Lung (tissue), 12 donors: ENCODE measurements around the gene DLG1. TPM values are rescaled to one million over a fixed set of nuclear protein-coding genes. Genes with fewer than 3 reads are reported as not detected.

ENCODE experiments used
- ATAC-seq: fragments of 200-7000 bp; cut with Tn5 transposase; one replicate; pipeline ENCODE4 v1.9.1; 2020; ENCODE audit warnings: moderate number of reproducible peaks; ENCODE audit not compliant: insufficient read depth, low FRiP score
- DNase-seq, 3 donors: peaks; one replicate each; pipeline ENCODE4 v3.0.0-alpha.2; 2013 to 2017
- H3K27ac ChIP-seq, 2 donors: one replicate each; pipeline ENCODE4 v1.5.1; 2013; ENCODE audit warnings: mild to moderate bottlenecking in 2 of 2, moderate library complexity in 2 of 2, control low read depth in 1 of 2, inconsistent platforms in 1 of 2, low read depth in 1 of 2, low read length in 1 of 2
- H3K27me3 ChIP-seq, 3 donors: one replicate each; pipeline ENCODE4 v1.5.1; 2013; ENCODE audit warnings: low read length in 2 of 3; ENCODE audit not compliant: control insufficient read depth in 3 of 3, insufficient read depth in 3 of 3
- H3K36me3 ChIP-seq, 4 donors: one replicate each; pipeline ENCODE4 v1.5.1; 2013; ENCODE audit warnings: low read length in 4 of 4, mild to moderate bottlenecking in 1 of 4, moderate library complexity in 1 of 4; ENCODE audit not compliant: control insufficient read depth in 4 of 4, insufficient read depth in 4 of 4
- H3K4me1 ChIP-seq, 5 donors: one replicate each; pipeline ENCODE4 v1.5.1; 2013; ENCODE audit warnings: low read length in 5 of 5, mild to moderate bottlenecking in 2 of 5, moderate library complexity in 1 of 5; ENCODE audit not compliant: control insufficient read depth in 5 of 5, insufficient read depth in 5 of 5
- H3K4me3 ChIP-seq: one replicate; pipeline ENCODE4 v1.5.1; 2013; ENCODE audit warnings: mild to moderate bottlenecking, control low read depth, moderate library complexity
- H3K9ac ChIP-seq, 2 donors: one replicate each; pipeline ENCODE4 v1.5.1; 2013; ENCODE audit warnings: low read length in 2 of 2, control low read depth in 1 of 2; ENCODE audit not compliant: insufficient read depth in 1 of 2
- H3K9me3 ChIP-seq, 4 donors: one replicate each; pipeline ENCODE4 v1.5.1; 2013; ENCODE audit warnings: low read length in 3 of 4, mild to moderate bottlenecking in 1 of 4, moderate library complexity in 1 of 4; ENCODE audit not compliant: control insufficient read depth in 4 of 4, insufficient read depth in 3 of 4
- CTCF ChIP-seq: IDR thresholded peaks from 2 replicates; pipeline ENCODE4 v1.5.1; 2012; ENCODE audit warnings: mild to moderate bottlenecking; ENCODE audit errors: control extremely low read depth, extremely low read depth
- WGBS, 2 donors: extraction: QIAGEN DNeasy Blood & Tissue Kit; methylation state at CpG; one replicate each; pipeline ENCODE4 v1.1.7; 2013; 5-methylcytosine and 5-hydroxymethylcytosine counted together
- polyA plus RNA-seq, 2 donors: library from polyadenylated mRNA; stranded (reverse); fragments of 200-250 nt; gene quantifications; one replicate each; pipeline ENCODE4 v1.2.1, GENCODE V29; 2013
- total RNA-seq, 2 donors: library from RNA; depleted of rRNA in 1 of 2; stranded (reverse); fragments of >200 nt in 1 of 2; gene quantifications; one replicate each; pipeline ENCODE4 v1.2.1, GENCODE V29; 2014 to 2021
- donor health status: control.
- donor health status: control.
- donor health status: Bipolar disorder and iron deficiency.
- donor health status: healthy.
- donor health status: DM: yes; HTN: yes; CAD: no.

Gene DLG1
- total and polyA plus RNA-seq, 4 donors: 16.0 to 114 (median 45.7) TPM

- DNase-seq (no peak), ATAC-seq (no peak)
- Histone ChIP-seq H3K4me1 (peaks cover 0 to 8% (median 0%) of the 10 kb centered on the region in 5 donors), H3K4me3 (no peak overlapping the region), H3K36me3 (peaks cover 0 to 5% (median 2%) of the 10 kb centered on the region in 4 donors), H3K9ac (no peak overlapping the region), H3K27me3 (no peaks in the 10 kb centered on the region), H3K9me3 (no peaks in the 10 kb centered on the region), H3K27ac (no peak overlapping the region)
- TF ChIP-seq CTCF: no peak
- 74 to 88% methylated on average over 2 of the region's 2 CpGs for WGBS, 2 donors
These were observed 39.3 kb downstream of the DLG1 start for GRCh38 chr3:197259096-197259495.

- Histone ChIP-seq H3K36me3 (peaks cover 0 to 2% (median under 1%) of the 10 kb centered on the region in 4 donors), H3K4me3 (no peak overlapping the region), H3K9me3 (no peaks in the 10 kb centered on the region), H3K27ac (no peak overlapping the region), H3K4me1 (peaks cover 0 to 8% (median 0%) of the 10 kb centered on the region in 5 donors), H3K9ac (no peak overlapping the region), H3K27me3 (no peaks in the 10 kb centered on the region)
- no peak for DNase-seq
- no peak for ATAC-seq
- 58 to 64% methylated on average over 6 of the region's 6 CpGs for WGBS, 2 donors
- TF ChIP-seq CTCF: no peak
These were observed 40.1 kb downstream of the DLG1 start for GRCh38 chr3:197258168-197258755.

- no peaks in the 10 kb centered on the region for H3K9me3 ChIP-seq
- no peak overlapping the region for H3K4me3 ChIP-seq
- no peak for TF ChIP-seq CTCF
- ATAC-seq (no peak), DNase-seq (no peak)
- no peaks in the 10 kb centered on the region for H3K27me3 ChIP-seq
- H3K36me3 ChIP-seq: no peaks in the 10 kb centered on the region
- 84 to 93% methylated on average over 5 of the region's 5 CpGs for WGBS, 2 donors
- no peak overlapping the region for H3K9ac ChIP-seq
- peaks cover 0 to 9% (median 0%) of the 10 kb centered on the region in 5 donors for H3K4me1 ChIP-seq
- no peak overlapping the region for H3K27ac ChIP-seq
These were observed 40.7 kb downstream of the DLG1 start for GRCh38 chr3:197257711-197258110.
